Osteocyte (in vitro differentiated cells): ENCODE data around the gene ANAPC16. TPM values are rescaled to one million over a fixed set of nuclear protein-coding genes. Genes with fewer than 3 reads are reported as not detected.
"Not testable (repeated sequence)": the region's sequence is repeated elsewhere in the genome, so short reads cannot be mapped to it uniquely, and the experiment has no call there.

Source experiments
- DNase-seq: peaks from one replicate; pipeline ENCODE4 v3.0.0; 2021; ENCODE audit warnings: mixed read lengths; ENCODE audit not compliant: unreplicated experiment; ENCODE audit errors: extremely low spot score
- H3K27ac Mint-ChIP-seq: one replicate; pipeline ENCODE4 v1.8.0; 2021; ENCODE audit warnings: mild to moderate bottlenecking, mixed read lengths; ENCODE audit not compliant: unreplicated experiment
- H3K27me3 Mint-ChIP-seq: one replicate; pipeline ENCODE4 v1.8.0; 2021; ENCODE audit warnings: mixed read lengths; ENCODE audit not compliant: unreplicated experiment
- H3K36me3 Mint-ChIP-seq: one replicate; pipeline ENCODE4 v1.8.0; 2021; ENCODE audit warnings: mixed read lengths; ENCODE audit not compliant: unreplicated experiment
- H3K4me1 Mint-ChIP-seq: one replicate; pipeline ENCODE4 v1.8.0; 2021; ENCODE audit warnings: mixed read lengths; ENCODE audit not compliant: unreplicated experiment
- H3K4me3 Mint-ChIP-seq: one replicate; pipeline ENCODE4 v1.8.0; 2021; ENCODE audit warnings: mild to moderate bottlenecking, moderate library complexity, mixed read lengths; ENCODE audit not compliant: unreplicated experiment
- H3K9me3 Mint-ChIP-seq: one replicate; pipeline ENCODE4 v1.8.0; 2021; ENCODE audit warnings: mixed read lengths; ENCODE audit not compliant: unreplicated experiment
- total RNA-seq: library from RNA; stranded (reverse); gene quantifications from 2 replicates; pipeline ENCODE4 v1.2.1, GENCODE V29; 2021
- TF ChIP-seq, protein P1 (sequence below): fragments of 200-600 bp; sonication (generic); IDR thresholded peaks from 2 replicates; pipeline ENCODE4 v1.5.0; 2021; ENCODE audit warnings: antibody characterized with exemption, mild to moderate bottlenecking, moderate library complexity

Gene ANAPC16
- total RNA-seq, 1 donor from 2014 or later, result 70.3 TPM

DNA sequence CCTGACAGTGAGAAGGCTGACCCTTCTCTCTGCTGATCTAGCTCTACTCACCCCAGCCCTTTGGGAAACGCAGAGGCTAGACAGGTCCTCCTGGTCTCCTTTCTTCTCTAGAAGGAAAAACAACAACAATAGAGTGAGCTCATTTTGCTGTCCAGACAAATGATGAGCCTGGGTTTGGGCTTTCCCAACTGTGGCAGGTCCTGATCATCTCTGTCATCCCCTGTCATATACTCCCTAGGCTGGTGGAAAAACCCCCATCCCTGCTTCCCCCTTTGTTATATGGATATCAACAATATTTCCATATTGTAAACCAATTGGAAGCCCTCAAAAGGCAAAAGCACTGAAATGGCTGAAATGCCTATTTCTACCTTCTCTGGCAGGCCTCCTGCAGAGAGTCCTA is 48.7 kb downstream of the ANAPC16 start:
- H3K27ac Mint-ChIP-seq, result no peak overlapping the region
- TF ChIP-seq, protein P1, sequence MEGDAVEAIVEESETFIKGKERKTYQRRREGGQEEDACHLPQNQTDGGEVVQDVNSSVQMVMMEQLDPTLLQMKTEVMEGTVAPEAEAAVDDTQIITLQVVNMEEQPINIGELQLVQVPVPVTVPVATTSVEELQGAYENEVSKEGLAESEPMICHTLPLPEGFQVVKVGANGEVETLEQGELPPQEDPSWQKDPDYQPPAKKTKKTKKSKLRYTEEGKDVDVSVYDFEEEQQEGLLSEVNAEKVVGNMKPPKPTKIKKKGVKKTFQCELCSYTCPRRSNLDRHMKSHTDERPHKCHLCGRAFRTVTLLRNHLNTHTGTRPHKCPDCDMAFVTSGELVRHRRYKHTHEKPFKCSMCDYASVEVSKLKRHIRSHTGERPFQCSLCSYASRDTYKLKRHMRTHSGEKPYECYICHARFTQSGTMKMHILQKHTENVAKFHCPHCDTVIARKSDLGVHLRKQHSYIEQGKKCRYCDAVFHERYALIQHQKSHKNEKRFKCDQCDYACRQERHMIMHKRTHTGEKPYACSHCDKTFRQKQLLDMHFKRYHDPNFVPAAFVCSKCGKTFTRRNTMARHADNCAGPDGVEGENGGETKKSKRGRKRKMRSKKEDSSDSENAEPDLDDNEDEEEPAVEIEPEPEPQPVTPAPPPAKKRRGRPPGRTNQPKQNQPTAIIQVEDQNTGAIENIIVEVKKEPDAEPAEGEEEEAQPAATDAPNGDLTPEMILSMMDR, result no peak
- peaks cover 33% of the 10 kb centered on the region for H3K4me1 Mint-ChIP-seq
- no peak overlapping the region for H3K4me3 Mint-ChIP-seq
- no peaks in the 10 kb centered on the region for H3K9me3 Mint-ChIP-seq
- H3K36me3 Mint-ChIP-seq, result no peaks in the 10 kb centered on the region
- DNase-seq, result no peak
- H3K27me3 Mint-ChIP-seq, result no peaks in the 10 kb centered on the region

DNA sequence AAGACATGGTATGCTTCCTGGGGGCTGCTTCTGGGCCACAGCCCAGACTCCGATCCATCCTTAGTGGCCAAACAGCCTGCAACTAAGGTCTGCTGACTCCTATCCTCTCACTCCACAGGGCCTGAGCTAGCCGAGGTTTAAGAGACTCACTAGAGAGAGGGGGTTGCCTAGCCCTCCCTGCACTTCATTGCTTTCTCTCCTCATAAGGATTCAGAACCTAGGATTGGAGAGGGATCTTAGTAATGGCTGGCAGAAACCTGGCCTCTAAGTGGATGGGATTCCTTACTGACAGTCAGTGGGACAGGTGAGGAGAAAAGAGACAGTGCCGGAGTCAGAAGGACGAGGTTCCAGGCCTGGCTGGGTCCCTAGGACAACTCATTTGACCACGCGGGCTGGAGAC is 49.7 kb downstream of the ANAPC16 start:
- TF ChIP-seq, protein P1, result no peak
- H3K27ac Mint-ChIP-seq, result no peak overlapping the region

DNA sequence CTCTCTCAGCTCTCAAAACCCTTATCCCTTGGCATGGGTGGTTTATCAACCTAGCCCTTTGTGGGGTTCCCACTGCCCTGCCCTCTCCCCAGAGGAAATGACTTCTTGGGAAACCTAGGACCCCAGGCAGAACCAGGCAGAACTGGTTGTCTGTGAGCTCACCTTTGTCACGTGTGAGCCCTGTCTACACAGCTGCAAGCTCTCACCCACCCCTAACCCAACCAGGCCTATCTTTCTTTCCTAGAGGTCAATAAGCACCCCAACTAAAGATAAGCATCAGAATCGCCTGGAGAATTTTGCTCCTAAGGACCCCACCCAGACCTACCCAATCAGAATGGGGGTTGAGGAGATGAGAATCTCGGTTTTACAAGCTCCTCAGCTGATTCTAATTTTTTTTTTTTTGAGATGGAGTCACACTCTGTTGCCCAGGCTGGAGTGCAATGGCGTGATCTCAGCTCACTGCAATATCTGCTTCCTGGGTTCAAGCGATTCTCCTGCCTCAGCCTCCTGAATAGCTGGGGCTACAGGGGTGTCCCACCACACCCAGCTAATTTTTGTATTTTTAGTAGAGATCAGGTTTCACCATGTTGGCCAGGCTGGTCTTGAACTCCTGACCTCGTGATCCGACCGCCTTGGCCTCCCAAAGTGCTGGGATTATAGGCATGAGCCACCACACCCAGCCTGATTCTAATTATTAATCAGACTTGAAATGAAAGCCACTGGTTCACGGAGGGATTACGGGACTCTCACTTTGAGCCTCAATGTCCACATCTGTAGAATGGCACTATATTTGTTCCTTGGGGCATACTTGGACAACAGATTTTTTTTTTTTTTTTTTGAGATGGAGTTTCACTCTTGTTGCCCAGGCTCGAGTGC is 50.4 kb downstream of the ANAPC16 start:
- TF ChIP-seq, protein P1, result no peak

More for the DNA sequence above, 49.7 kb downstream of the ANAPC16 start:
- no peak for DNase-seq
- H3K4me3 Mint-ChIP-seq, result no peak overlapping the region
- no peaks in the 10 kb centered on the region for H3K9me3 Mint-ChIP-seq
- H3K27me3 Mint-ChIP-seq, result no peaks in the 10 kb centered on the region
- H3K4me1 Mint-ChIP-seq, result peaks cover 26% of the 10 kb centered on the region
- H3K36me3 Mint-ChIP-seq, result no peaks in the 10 kb centered on the region

DNA sequence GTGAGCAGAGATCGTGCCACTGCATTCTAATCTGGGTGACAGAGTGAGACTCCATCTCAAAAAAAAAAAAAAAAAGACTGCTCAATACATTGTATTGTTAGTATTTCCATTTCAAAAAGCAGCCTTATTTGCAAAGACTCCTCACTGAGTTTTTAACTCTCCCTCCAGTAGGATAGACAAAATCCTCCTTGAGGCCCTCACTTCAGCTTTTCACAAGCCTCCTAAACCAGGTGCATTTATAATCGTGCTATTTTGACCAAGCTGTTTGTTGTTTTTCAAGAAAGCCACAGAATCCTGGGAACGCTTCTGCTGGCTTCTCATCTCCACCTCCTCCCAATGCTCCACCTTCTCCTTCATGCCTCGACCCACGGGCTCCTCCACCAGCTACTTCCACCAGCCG is 51.6 kb downstream of the ANAPC16 start:
- TF ChIP-seq, protein P1, result no peak
- no peaks in the 10 kb centered on the region for H3K27me3 Mint-ChIP-seq
- H3K27ac Mint-ChIP-seq, result no peak overlapping the region
- no peaks in the 10 kb centered on the region for H3K9me3 Mint-ChIP-seq
- H3K4me1 Mint-ChIP-seq, result peaks cover 30% of the 10 kb centered on the region
- no peak for DNase-seq
- no peak overlapping the region for H3K4me3 Mint-ChIP-seq
- no peaks in the 10 kb centered on the region for H3K36me3 Mint-ChIP-seq

More for the DNA sequence above, 50.4 kb downstream of the ANAPC16 start:
- Mint-ChIP-seq H3K4me3 (no peak overlapping the region), H3K27me3 (no peaks in the 10 kb centered on the region), H3K27ac (peak overlapping the region; percentile 47), H3K9me3 (no peaks in the 10 kb centered on the region), H3K4me1 (peaks cover 28% of the 10 kb centered on the region), H3K36me3 (no peaks in the 10 kb centered on the region)
- DNase-seq, result no peak

DNA sequence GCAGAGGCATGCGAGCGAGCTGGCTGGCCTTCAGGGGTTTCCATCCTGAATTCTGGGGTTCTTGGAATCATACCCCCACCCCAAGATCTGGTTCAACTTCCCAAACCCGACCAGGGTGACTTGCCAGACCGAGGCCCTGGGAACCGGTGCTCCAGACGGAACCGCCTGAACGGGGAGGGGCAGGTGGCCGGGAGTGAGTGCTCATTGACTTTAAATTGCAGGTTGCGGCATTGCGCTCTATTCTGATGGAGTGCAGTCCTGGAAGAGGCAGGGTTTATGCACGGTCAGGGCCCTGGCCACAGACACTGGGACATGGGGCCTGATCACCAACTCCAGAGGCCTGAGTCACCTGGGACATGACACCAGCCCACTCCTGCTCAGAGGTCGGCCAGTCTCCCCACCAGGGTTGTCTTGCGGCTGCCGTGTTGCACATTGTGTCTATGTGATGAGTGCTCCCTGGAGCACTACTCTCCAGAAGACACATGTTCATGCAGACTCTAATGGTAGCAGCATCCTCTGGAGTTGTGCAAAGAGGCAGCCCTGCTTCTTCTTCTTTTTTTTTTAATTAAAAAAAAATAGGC is 52.1 kb downstream of the ANAPC16 start:
- Mint-ChIP-seq H3K27me3 (no peaks in the 10 kb centered on the region), H3K4me3 (no peak overlapping the region), H3K9me3 (no peaks in the 10 kb centered on the region), H3K36me3 (no peaks in the 10 kb centered on the region), H3K27ac (no peak overlapping the region), H3K4me1 (peaks cover 34% of the 10 kb centered on the region)
- no peak for DNase-seq
- TF ChIP-seq, protein P1, result no peak

DNA sequence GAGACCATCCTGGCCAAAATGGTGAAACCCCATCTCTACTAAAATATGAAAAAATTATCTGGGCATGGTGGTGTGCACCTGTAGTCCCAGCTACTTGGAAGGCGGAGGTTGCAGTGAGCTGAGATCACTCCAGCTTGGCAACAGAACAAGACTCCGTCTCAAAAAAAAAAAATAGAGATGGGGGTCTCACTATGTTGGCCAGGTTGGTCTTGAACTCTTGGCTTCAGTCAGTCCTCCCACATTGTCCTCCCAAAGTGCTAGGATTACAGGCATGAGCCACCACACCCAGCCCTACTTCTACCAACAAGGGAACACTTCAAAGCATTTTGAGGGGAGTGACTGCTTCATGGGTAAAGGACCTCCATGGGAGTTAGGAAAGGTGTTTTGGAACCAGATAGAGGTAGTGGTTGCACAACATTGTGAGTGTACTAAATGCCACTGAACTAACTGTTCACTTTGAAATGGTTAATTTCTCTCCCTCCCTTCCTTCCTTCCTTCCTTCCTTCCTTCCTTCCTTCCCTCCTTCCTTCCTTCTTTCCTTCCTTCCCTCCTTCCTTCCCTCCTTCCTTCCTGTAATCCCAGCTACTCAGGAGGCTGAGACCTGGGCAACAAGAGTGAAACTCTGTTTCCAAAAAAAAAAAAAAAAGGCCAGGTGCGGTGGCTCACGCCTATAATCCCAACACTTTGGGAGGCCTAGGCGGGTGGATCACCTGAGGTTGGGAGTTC is 52.8 kb downstream of the ANAPC16 start:
- not testable (repeated sequence) for H3K27ac Mint-ChIP-seq, H3K4me3 Mint-ChIP-seq, H3K36me3 Mint-ChIP-seq, DNase-seq, H3K27me3 Mint-ChIP-seq, H3K9me3 Mint-ChIP-seq
- H3K4me1 Mint-ChIP-seq, result peaks cover 32% of the 10 kb centered on the region
